ENCODE data around the gene MRPL3. TPM values are rescaled to one million over a fixed set of nuclear protein-coding genes. Genes with fewer than 3 reads are reported as not detected.

MRPL3 gene
- total RNA-seq, 1 experiment from 2014 or later, result 162 TPM

DNA sequence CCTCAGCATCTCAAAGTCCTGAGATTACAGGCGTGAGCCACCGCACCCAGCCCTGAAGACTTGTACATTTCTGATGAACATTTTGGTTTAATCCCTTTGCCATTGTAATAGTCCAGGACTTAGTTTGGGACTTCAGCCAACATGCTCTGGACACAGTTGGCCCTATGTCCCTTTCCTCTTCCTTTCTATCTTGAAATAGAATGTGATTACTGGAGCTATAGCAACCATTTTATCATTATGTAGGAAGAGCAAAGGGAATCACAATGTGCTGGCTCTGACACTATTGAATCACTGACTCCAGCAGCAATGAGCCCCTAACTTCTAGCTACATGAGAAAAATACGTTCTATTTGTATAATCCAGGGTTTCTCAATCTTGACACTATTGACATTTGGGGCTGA lies 34.8 kb upstream of the MRPL3 start:
- ATAC-seq (no peak), DNase-seq (ENCODE audit: low spot score) (no peak)
- CTCF ChIA-PET, result interaction anchor here (1.1 kb wide), 1 partner anchor 12 kb away, joined by 3 read pairs; no protein-coding TSS in a partner anchor
- Mint-ChIP-seq H3K9me3 (peaks cover 5% of the 10 kb centered on the region; the same call in 1 of the 2 replicates), H3K4me3 (no peak overlapping the region), H3K4me1 (peaks cover 26% of the 10 kb centered on the region), H3K36me3 (no peaks in the 10 kb centered on the region), H3K27me3 (ENCODE audit: low read depth) (no peaks in the 10 kb centered on the region), H3K27ac (no peak overlapping the region)
- POLR2A ChIA-PET, result no interaction called here
- TF ChIP-seq, protein P1, sequence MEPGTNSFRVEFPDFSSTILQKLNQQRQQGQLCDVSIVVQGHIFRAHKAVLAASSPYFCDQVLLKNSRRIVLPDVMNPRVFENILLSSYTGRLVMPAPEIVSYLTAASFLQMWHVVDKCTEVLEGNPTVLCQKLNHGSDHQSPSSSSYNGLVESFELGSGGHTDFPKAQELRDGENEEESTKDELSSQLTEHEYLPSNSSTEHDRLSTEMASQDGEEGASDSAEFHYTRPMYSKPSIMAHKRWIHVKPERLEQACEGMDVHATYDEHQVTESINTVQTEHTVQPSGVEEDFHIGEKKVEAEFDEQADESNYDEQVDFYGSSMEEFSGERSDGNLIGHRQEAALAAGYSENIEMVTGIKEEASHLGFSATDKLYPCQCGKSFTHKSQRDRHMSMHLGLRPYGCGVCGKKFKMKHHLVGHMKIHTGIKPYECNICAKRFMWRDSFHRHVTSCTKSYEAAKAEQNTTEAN (CRISPR knock-in tag; IDR thresholded peaks at IDR 0.05), result no peak
- no peak for TF ChIP-seq ATF1 (CRISPR knock-in tag; IDR thresholded peaks at IDR 0.05)

DNA sequence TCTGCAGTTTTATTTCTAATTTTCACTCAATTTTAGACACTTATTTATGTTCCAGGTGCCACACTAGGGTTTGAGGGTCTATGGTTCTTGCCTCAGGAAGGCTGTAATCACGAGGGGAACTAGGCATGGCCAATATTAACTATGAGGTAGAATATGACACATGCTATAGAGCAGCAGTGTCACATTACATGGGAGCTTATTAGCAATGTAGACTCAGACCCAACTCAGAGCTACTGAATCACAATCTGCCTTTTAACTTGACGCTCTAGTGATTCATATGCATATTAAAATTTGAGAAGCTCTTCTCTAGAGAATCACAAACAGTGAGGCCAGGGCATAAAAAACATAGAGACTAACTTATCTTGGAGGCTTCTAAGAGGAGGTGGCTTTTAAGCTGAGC lies 32.8 kb upstream of the MRPL3 start:
- DNase-seq (ENCODE audit: low spot score) (no peak), ATAC-seq (peak; percentile 39; the same call in 1 of the 2 replicates)
- Mint-ChIP-seq H3K27me3 (ENCODE audit: low read depth) (no peaks in the 10 kb centered on the region), H3K36me3 (no peaks in the 10 kb centered on the region), H3K4me3 (no peak overlapping the region), H3K27ac (no peak overlapping the region), H3K9me3 (peaks cover 5% of the 10 kb centered on the region; the same call in 1 of the 2 replicates), H3K4me1 (peaks cover 26% of the 10 kb centered on the region)
- POLR2A ChIA-PET, result no interaction called here
- CTCF ChIA-PET, result interaction anchor here (1.2 to 2.0 kb wide), 4 partner anchors 9 to 499 kb away, joined by 3 to 18 read pairs (median 6); partner anchors contain the start of gene CPNE4
- TF ChIP-seq IRF2 (CRISPR knock-in tag; IDR thresholded peaks at IDR 0.05; ENCODE audit: borderline replicate concordance, low read depth), result no peak
- TF ChIP-seq JUN (CRISPR knock-in tag; IDR thresholded peaks at IDR 0.05), result no peak
- TF ChIP-seq RELA (CRISPR knock-in tag; IDR thresholded peaks at IDR 0.05; ENCODE audit: borderline replicate concordance), result no peak
- TF ChIP-seq NR2C2 (CRISPR knock-in tag; IDR thresholded peaks at IDR 0.05), result no peak
- TF ChIP-seq GABPB1 (CRISPR knock-in tag; IDR thresholded peaks at IDR 0.05), result no peak
- TF ChIP-seq, protein P2, sequence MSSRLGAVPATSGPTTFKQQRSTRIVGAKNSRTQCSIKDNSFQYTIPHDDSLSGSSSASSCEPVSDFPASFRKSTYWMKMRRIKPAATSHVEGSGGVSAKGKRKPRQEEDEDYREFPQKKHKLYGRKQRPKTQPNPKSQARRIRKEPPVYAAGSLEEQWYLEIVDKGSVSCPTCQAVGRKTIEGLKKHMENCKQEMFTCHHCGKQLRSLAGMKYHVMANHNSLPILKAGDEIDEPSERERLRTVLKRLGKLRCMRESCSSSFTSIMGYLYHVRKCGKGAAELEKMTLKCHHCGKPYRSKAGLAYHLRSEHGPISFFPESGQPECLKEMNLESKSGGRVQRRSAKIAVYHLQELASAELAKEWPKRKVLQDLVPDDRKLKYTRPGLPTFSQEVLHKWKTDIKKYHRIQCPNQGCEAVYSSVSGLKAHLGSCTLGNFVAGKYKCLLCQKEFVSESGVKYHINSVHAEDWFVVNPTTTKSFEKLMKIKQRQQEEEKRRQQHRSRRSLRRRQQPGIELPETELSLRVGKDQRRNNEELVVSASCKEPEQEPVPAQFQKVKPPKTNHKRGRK (CRISPR knock-in tag; IDR thresholded peaks at IDR 0.05; ENCODE audit: borderline replicate concordance), result no peak
- TF ChIP-seq, protein P3, sequence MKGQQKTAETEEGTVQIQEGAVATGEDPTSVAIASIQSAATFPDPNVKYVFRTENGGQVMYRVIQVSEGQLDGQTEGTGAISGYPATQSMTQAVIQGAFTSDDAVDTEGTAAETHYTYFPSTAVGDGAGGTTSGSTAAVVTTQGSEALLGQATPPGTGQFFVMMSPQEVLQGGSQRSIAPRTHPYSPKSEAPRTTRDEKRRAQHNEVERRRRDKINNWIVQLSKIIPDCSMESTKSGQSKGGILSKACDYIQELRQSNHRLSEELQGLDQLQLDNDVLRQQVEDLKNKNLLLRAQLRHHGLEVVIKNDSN (CRISPR knock-in tag; IDR thresholded peaks at IDR 0.05), result no peak
- TF ChIP-seq, protein P4, sequence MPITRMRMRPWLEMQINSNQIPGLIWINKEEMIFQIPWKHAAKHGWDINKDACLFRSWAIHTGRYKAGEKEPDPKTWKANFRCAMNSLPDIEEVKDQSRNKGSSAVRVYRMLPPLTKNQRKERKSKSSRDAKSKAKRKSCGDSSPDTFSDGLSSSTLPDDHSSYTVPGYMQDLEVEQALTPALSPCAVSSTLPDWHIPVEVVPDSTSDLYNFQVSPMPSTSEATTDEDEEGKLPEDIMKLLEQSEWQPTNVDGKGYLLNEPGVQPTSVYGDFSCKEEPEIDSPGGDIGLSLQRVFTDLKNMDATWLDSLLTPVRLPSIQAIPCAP (CRISPR knock-in tag; IDR thresholded peaks at IDR 0.05), result no peak
- TF ChIP-seq, protein P5, sequence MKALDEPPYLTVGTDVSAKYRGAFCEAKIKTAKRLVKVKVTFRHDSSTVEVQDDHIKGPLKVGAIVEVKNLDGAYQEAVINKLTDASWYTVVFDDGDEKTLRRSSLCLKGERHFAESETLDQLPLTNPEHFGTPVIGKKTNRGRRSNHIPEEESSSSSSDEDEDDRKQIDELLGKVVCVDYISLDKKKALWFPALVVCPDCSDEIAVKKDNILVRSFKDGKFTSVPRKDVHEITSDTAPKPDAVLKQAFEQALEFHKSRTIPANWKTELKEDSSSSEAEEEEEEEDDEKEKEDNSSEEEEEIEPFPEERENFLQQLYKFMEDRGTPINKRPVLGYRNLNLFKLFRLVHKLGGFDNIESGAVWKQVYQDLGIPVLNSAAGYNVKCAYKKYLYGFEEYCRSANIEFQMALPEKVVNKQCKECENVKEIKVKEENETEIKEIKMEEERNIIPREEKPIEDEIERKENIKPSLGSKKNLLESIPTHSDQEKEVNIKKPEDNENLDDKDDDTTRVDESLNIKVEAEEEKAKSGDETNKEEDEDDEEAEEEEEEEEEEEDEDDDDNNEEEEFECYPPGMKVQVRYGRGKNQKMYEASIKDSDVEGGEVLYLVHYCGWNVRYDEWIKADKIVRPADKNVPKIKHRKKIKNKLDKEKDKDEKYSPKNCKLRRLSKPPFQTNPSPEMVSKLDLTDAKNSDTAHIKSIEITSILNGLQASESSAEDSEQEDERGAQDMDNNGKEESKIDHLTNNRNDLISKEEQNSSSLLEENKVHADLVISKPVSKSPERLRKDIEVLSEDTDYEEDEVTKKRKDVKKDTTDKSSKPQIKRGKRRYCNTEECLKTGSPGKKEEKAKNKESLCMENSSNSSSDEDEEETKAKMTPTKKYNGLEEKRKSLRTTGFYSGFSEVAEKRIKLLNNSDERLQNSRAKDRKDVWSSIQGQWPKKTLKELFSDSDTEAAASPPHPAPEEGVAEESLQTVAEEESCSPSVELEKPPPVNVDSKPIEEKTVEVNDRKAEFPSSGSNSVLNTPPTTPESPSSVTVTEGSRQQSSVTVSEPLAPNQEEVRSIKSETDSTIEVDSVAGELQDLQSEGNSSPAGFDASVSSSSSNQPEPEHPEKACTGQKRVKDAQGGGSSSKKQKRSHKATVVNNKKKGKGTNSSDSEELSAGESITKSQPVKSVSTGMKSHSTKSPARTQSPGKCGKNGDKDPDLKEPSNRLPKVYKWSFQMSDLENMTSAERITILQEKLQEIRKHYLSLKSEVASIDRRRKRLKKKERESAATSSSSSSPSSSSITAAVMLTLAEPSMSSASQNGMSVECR (CRISPR knock-in tag; IDR thresholded peaks at IDR 0.05; ENCODE audit: borderline replicate concordance), result no peak
- TF ChIP-seq CREM (CRISPR knock-in tag; IDR thresholded peaks at IDR 0.05), result no peak
- no peak for TF ChIP-seq ZNF396 (CRISPR knock-in tag; IDR thresholded peaks at IDR 0.05; ENCODE audit: borderline replicate concordance)
- TF ChIP-seq, protein P6, sequence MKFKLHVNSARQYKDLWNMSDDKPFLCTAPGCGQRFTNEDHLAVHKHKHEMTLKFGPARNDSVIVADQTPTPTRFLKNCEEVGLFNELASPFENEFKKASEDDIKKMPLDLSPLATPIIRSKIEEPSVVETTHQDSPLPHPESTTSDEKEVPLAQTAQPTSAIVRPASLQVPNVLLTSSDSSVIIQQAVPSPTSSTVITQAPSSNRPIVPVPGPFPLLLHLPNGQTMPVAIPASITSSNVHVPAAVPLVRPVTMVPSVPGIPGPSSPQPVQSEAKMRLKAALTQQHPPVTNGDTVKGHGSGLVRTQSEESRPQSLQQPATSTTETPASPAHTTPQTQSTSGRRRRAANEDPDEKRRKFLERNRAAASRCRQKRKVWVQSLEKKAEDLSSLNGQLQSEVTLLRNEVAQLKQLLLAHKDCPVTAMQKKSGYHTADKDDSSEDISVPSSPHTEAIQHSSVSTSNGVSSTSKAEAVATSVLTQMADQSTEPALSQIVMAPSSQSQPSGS (CRISPR knock-in tag; IDR thresholded peaks at IDR 0.05; ENCODE audit: borderline replicate concordance, low read depth), result no peak
- TF ChIP-seq, protein P7, sequence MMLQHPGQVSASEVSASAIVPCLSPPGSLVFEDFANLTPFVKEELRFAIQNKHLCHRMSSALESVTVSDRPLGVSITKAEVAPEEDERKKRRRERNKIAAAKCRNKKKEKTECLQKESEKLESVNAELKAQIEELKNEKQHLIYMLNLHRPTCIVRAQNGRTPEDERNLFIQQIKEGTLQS (CRISPR knock-in tag; conservative IDR thresholded peaks at IDR 0.05), result no peak
- no peak for TF ChIP-seq SMAD3 (CRISPR knock-in tag; IDR thresholded peaks at IDR 0.05; ENCODE audit: borderline replicate concordance)
- TF ChIP-seq FOXJ3 (CRISPR knock-in tag; IDR thresholded peaks at IDR 0.05; ENCODE audit: borderline replicate concordance), result no peak
- no peak for TF ChIP-seq SOX15 (CRISPR knock-in tag; IDR thresholded peaks at IDR 0.05)
- no peak for TF ChIP-seq HMGA2 (CRISPR knock-in tag; IDR thresholded peaks at IDR 0.05)

All from WTC11 (cell line).